Measurements from ENCODE around the gene SORCS2. TPM values are rescaled to one million over a fixed set of nuclear protein-coding genes. Genes with fewer than 3 reads are reported as not detected.
A peak's percentile ranks its signal among the peaks of the same experiment; 100 is the strongest.

Gene SORCS2
- total and polyA plus RNA-seq, 2 donors, result 2.2 to 2.7 TPM

- Histone ChIP-seq H3K9me3 (ENCODE audit: control insufficient read depth in 2 of 2, insufficient read depth in 1 of 2, low read length in 1 of 2) (no peaks in the 10 kb centered on the region), H3K36me3 (ENCODE audit: control insufficient read depth in 2 of 2, insufficient read depth in 2 of 2, low read length in 1 of 2) (no peaks in the 10 kb centered on the region), H3K27me3 (ENCODE audit: control insufficient read depth in 2 of 2, insufficient read depth in 1 of 2, low read length in 1 of 2) (peaks cover 16 to 24% of the 10 kb centered on the region in 2 donors), H3K4me3 (ENCODE audit: low read length in 2 of 2) (no peak overlapping the region), H3K4me1 (ENCODE audit: control insufficient read depth in 2 of 2, insufficient read depth in 2 of 2, low read length in 2 of 2) (no peaks in the 10 kb centered on the region), H3K27ac (ENCODE audit: low read depth in 1 of 2, low read length in 1 of 2) (no peak overlapping the region)
- whole genome bisulfite sequencing, result 76% methylated on average over 7 of the region's 7 CpGs
- DNase-seq (ENCODE audit: low read depth in 6 of 9, low spot score in 9 of 9), result no peak
Observed at GRCh38 chr4:7187691-7188090, 4.6 kb upstream of the SORCS2 start.

GRCh38 chr4:7189066-7189465, 3.3 kb upstream of the SORCS2 start:
- DNase-seq (ENCODE audit: low read depth in 6 of 9, low spot score in 9 of 9), result no peak
- peaks cover 30 to 36% of the 10 kb centered on the region in 2 donors for H3K27me3 ChIP-seq (ENCODE audit: control insufficient read depth in 2 of 2, insufficient read depth in 1 of 2, low read length in 1 of 2)
- H3K27ac ChIP-seq (ENCODE audit: low read depth in 1 of 2, low read length in 1 of 2), result no peak overlapping the region
- peaks cover 0 to 2% of the 10 kb centered on the region in 2 donors for H3K4me1 ChIP-seq (ENCODE audit: control insufficient read depth in 2 of 2, insufficient read depth in 2 of 2, low read length in 2 of 2)
- WGBS, result 81% methylated on average over 12 of the region's 12 CpGs
- H3K4me3 ChIP-seq (ENCODE audit: low read length in 2 of 2), result no peak overlapping the region
- H3K36me3 ChIP-seq (ENCODE audit: control insufficient read depth in 2 of 2, insufficient read depth in 2 of 2, low read length in 1 of 2), result no peaks in the 10 kb centered on the region
- H3K9me3 ChIP-seq (ENCODE audit: control insufficient read depth in 2 of 2, insufficient read depth in 1 of 2, low read length in 1 of 2), result no peaks in the 10 kb centered on the region

GRCh38 chr4:7189475-7190277, 2.7 kb upstream of the SORCS2 start:
- H3K36me3 ChIP-seq (ENCODE audit: control insufficient read depth in 2 of 2, insufficient read depth in 2 of 2, low read length in 1 of 2), result no peaks in the 10 kb centered on the region
- no peak overlapping the region for H3K27ac ChIP-seq (ENCODE audit: low read depth in 1 of 2, low read length in 1 of 2)
- DNase-seq (ENCODE audit: low read depth in 6 of 9, low spot score in 9 of 9), result no peak
- no peaks in the 10 kb centered on the region for H3K9me3 ChIP-seq (ENCODE audit: control insufficient read depth in 2 of 2, insufficient read depth in 1 of 2, low read length in 1 of 2)
- H3K4me3 ChIP-seq (ENCODE audit: low read length in 2 of 2), result no peak overlapping the region
- H3K27me3 ChIP-seq (ENCODE audit: control insufficient read depth in 2 of 2, insufficient read depth in 1 of 2, low read length in 1 of 2), result peaks cover 34 to 43% of the 10 kb centered on the region in 2 donors
- WGBS, result 55% methylated on average over 11 of the region's 11 CpGs
- H3K4me1 ChIP-seq (ENCODE audit: control insufficient read depth in 2 of 2, insufficient read depth in 2 of 2, low read length in 2 of 2), result peaks cover 0 to 2% of the 10 kb centered on the region in 2 donors

- Histone ChIP-seq H3K27me3 (ENCODE audit: control insufficient read depth in 2 of 2, insufficient read depth in 1 of 2, low read length in 1 of 2) (peaks cover 34 to 48% of the 10 kb centered on the region in 2 donors), H3K9me3 (ENCODE audit: control insufficient read depth in 2 of 2, insufficient read depth in 1 of 2, low read length in 1 of 2) (no peaks in the 10 kb centered on the region), H3K36me3 (ENCODE audit: control insufficient read depth in 2 of 2, insufficient read depth in 2 of 2, low read length in 1 of 2) (no peaks in the 10 kb centered on the region), H3K4me1 (ENCODE audit: control insufficient read depth in 2 of 2, insufficient read depth in 2 of 2, low read length in 2 of 2) (peaks cover 0 to 6% of the 10 kb centered on the region in 2 donors), H3K27ac (ENCODE audit: low read depth in 1 of 2, low read length in 1 of 2) (no peak overlapping the region), H3K4me3 (ENCODE audit: low read length in 2 of 2) (no peak overlapping the region)
- no peak for DNase-seq (ENCODE audit: low read depth in 6 of 9, low spot score in 9 of 9)
- WGBS, result 67% methylated on average over 2 of the region's 2 CpGs
Observed at GRCh38 chr4:7190278-7190594, 2.1 kb upstream of the SORCS2 start.

GRCh38 chr4:7190691-7191545, 1.4 kb upstream of the SORCS2 start:
- WGBS, result 86% methylated on average over 11 of the region's 11 CpGs
- no peak for DNase-seq (ENCODE audit: low read depth in 6 of 9, low spot score in 9 of 9)
- Histone ChIP-seq H3K4me1 (ENCODE audit: control insufficient read depth in 2 of 2, insufficient read depth in 2 of 2, low read length in 2 of 2) (peaks cover 0 to 6% of the 10 kb centered on the region in 2 donors), H3K27me3 (ENCODE audit: control insufficient read depth in 2 of 2, insufficient read depth in 1 of 2, low read length in 1 of 2) (peaks cover 34 to 51% of the 10 kb centered on the region in 2 donors), H3K9me3 (ENCODE audit: control insufficient read depth in 2 of 2, insufficient read depth in 1 of 2, low read length in 1 of 2) (no peaks in the 10 kb centered on the region), H3K27ac (ENCODE audit: low read depth in 1 of 2, low read length in 1 of 2) (no peak overlapping the region), H3K4me3 (ENCODE audit: low read length in 2 of 2) (no peak overlapping the region), H3K36me3 (ENCODE audit: control insufficient read depth in 2 of 2, insufficient read depth in 2 of 2, low read length in 1 of 2) (no peaks in the 10 kb centered on the region)

GRCh38 chr4:7191546-7192251, 639 bp upstream of the SORCS2 start:
- H3K27me3 ChIP-seq (ENCODE audit: control insufficient read depth in 2 of 2, insufficient read depth in 1 of 2, low read length in 1 of 2), result peaks cover 34 to 54% of the 10 kb centered on the region in 2 donors
- H3K9me3 ChIP-seq (ENCODE audit: control insufficient read depth in 2 of 2, insufficient read depth in 1 of 2, low read length in 1 of 2), result no peaks in the 10 kb centered on the region
- peaks cover 0 to 6% of the 10 kb centered on the region in 2 donors for H3K4me1 ChIP-seq (ENCODE audit: control insufficient read depth in 2 of 2, insufficient read depth in 2 of 2, low read length in 2 of 2)
- DNase-seq (ENCODE audit: low read depth in 6 of 9, low spot score in 9 of 9), result no peak
- no peaks in the 10 kb centered on the region for H3K36me3 ChIP-seq (ENCODE audit: control insufficient read depth in 2 of 2, insufficient read depth in 2 of 2, low read length in 1 of 2)
- H3K4me3 ChIP-seq (ENCODE audit: low read length in 2 of 2), result no peak overlapping the region
- H3K27ac ChIP-seq (ENCODE audit: low read depth in 1 of 2, low read length in 1 of 2), result no peak overlapping the region
- 73% methylated on average over 22 of the region's 22 CpGs for WGBS

GRCh38 chr4:7193030-7193958, 956 bp downstream of the SORCS2 start:
- DNase-seq (ENCODE audit: low read depth in 6 of 9, low spot score in 9 of 9), result no peak
- 8% methylated on average over 62 of the region's 62 CpGs for WGBS
- H3K27me3 ChIP-seq (ENCODE audit: control insufficient read depth in 2 of 2, insufficient read depth in 1 of 2, low read length in 1 of 2), result peaks cover 34 to 56% of the 10 kb centered on the region in 2 donors
- no peaks in the 10 kb centered on the region for H3K9me3 ChIP-seq (ENCODE audit: control insufficient read depth in 2 of 2, insufficient read depth in 1 of 2, low read length in 1 of 2)
- peak overlapping the region in 1 of 2 donors; percentile 30 for H3K4me3 ChIP-seq (ENCODE audit: low read length in 2 of 2)
- H3K36me3 ChIP-seq (ENCODE audit: control insufficient read depth in 2 of 2, insufficient read depth in 2 of 2, low read length in 1 of 2), result no peaks in the 10 kb centered on the region
- H3K27ac ChIP-seq (ENCODE audit: low read depth in 1 of 2, low read length in 1 of 2), result peak overlapping the region in 1 of 2 donors; percentile 11
- peaks cover 0 to 12% of the 10 kb centered on the region in 2 donors for H3K4me1 ChIP-seq (ENCODE audit: control insufficient read depth in 2 of 2, insufficient read depth in 2 of 2, low read length in 2 of 2)

Measured in thymus (tissue), 11 donors.